Activated CD8-positive, alpha-beta memory T cell treated with anti-CD3 and anti-CD28 coated beads, Interleukin-2, amount 10 ng/mL, durations not matched to agents 7 days and 5 days (primary cell): Measurements from ENCODE around the gene SYDE1. TPM values are rescaled to one million over a fixed set of nuclear protein-coding genes. Genes with fewer than 3 reads are reported as not detected.

Experiments
- ATAC-seq: fragments of 150-1000 bp; cut with Tn5 transposase; one replicate; pipeline ENCODE4 v1.10.0; 2021; ENCODE audit warnings: moderate library complexity
- CTCF ChIA-PET: fragments of 350-600 bp; sonication (Branson Sonifier 250); formaldehyde crosslinking; loops from one replicate; lab custom pipeline; 2021; ENCODE audit warnings: antibody characterized with exemption; lab: Charles Lee
- DNase-seq: peaks from one replicate; pipeline ENCODE4 v3.0.0-alpha.2; 2020
- H3K27ac Mint-ChIP-seq: one replicate; pipeline ENCODE4 v1.8.0; 2021; ENCODE audit warnings: mild to moderate bottlenecking, mixed read lengths
- H3K27me3 Mint-ChIP-seq: one replicate; pipeline ENCODE4 v1.8.0; 2021; ENCODE audit warnings: mixed read lengths
- H3K36me3 Mint-ChIP-seq: one replicate; pipeline ENCODE4 v1.8.0; 2021; ENCODE audit warnings: mild to moderate bottlenecking, mixed read lengths
- H3K4me1 Mint-ChIP-seq: one replicate; pipeline ENCODE4 v1.8.0; 2021; ENCODE audit warnings: mixed read lengths
- H3K4me3 Mint-ChIP-seq: one replicate; pipeline ENCODE4 v1.8.0; 2021; ENCODE audit warnings: mild to moderate bottlenecking, moderate library complexity, mixed read lengths
- H3K9me3 Mint-ChIP-seq: one replicate; pipeline ENCODE4 v1.8.0; 2022; ENCODE audit warnings: low read depth, mixed read lengths
- total RNA-seq, 2 experiments: library from RNA; stranded (reverse); gene quantifications; one replicate each; pipeline ENCODE4 v1.2.3, GENCODE V29; 2021

The SYDE1 gene
- total RNA-seq, 2 experiments from 2014 or later = 0.07 to 0.09 TPM

DNA sequence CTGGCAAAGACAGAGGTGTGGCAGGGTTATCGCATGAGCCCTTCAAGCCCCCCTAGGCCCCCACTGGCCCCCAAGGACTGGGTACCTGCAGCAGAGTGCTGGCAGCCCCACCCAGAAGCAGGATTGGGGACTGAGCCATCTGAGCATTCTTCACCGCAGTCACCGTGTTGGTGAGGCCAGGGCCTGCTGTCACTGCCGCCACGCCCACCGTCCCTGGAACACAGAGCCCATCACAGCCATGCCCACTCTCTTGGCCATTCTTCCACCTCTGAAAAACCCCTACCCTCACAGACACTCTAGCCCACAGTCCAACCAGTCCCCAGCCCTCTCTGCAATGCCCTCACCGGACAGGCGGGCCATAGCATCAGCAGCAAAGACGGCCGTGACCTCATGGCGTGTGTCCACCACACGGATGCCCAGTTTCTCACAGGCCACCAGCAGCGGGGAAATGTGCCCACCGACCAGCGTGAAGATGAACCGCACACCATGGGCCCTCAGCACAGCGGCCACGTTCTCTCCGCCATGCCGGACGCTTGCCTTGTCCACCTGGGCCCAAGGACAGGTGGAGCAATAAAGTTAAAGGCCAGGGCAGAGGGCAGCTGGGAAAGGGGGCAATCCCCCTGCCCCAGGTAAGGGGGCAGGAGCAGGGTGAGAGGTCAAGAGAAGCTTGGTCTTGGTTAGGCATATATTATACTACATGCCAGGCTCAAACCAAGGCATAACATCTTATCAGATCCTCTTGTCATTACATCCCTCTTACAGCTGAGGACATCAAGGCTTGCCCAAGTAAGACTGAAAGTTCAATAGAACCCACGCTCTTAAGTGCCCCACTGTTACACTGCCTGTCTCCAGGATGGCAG is 16.1 kb downstream of the SYDE1 start:
- peaks cover 15% of the 10 kb centered on the region for H3K4me1 Mint-ChIP-seq
- H3K4me3 Mint-ChIP-seq = no peak overlapping the region
- H3K36me3 Mint-ChIP-seq = peaks cover 30% of the 10 kb centered on the region
- DNase-seq (no peak), ATAC-seq (no peak)
- H3K27me3 Mint-ChIP-seq = no peaks in the 10 kb centered on the region
- H3K27ac Mint-ChIP-seq = no peak overlapping the region
- no peaks in the 10 kb centered on the region for H3K9me3 Mint-ChIP-seq
- CTCF ChIA-PET = interaction anchor here (0.5 to 1.8 kb wide), 2 partner anchors 9 to 31 kb away, joined by 3 to 7 read pairs; no protein-coding TSS in a partner anchor

DNA sequence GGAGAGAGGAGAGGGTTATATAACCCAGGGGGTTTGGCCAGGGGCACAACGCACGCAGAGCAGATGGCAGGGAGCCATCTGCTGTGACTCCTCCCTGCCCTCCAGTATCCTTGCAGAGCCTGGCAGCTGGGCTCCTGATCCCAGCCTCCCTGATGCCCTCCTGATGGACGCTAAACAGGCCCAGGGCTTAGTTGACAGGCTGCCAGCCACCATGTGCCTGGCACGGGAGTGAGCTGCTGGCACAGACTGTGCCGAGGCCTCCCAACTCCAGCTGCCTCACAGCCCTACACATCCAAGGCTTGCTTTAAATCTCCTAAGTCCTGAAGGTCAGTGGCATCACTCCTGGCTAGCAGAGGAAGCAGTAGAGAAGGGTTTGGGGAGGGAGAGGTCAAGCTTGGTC is 16.7 kb downstream of the SYDE1 start:
- peaks cover 23% of the 10 kb centered on the region for H3K36me3 Mint-ChIP-seq

DNA sequence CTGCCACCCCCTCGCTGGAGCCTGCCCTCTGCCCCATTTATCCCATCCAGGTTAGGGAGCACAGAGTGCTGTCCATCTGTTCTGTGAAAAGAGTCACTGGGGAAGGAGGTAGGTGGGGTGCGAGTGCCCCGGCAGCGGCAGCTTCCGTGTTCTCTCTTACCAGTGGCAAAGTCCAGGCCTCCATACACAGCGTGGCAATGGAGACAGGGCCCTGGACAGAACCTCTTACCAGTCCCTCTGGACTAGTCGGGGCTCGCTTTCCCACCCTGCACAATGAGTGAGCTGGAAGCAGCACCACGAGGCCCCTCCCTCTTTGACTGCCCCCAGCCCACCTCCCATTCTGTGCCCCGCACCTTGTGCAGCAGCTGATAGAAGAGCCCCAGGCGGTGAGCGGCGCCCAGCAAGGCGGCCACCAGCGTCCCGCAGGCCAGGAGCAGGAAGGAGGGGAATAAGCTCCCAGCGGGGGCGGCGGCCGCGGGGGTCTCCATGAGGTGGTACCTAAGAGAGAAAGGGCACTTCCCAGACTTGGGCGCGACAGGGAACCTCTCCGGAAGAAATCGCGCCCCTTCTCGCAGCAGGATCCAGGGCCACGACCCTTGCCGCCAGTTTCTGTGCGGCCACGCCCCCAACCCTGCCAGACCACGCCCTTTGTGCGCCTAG is 17.5 kb downstream of the SYDE1 start:
- peaks cover 16% of the 10 kb centered on the region for H3K36me3 Mint-ChIP-seq
- H3K4me1 Mint-ChIP-seq = peaks cover 15% of the 10 kb centered on the region
- H3K27me3 Mint-ChIP-seq = peaks cover 3% of the 10 kb centered on the region
- peak overlapping the region; percentile 97 for H3K27ac Mint-ChIP-seq
- ATAC-seq (peak; percentile 0), DNase-seq (peak; percentile 56)
- CTCF ChIA-PET = interaction anchor here (0.7 to 1.8 kb wide), 3 partner anchors 23 to 137 kb away, joined by 3 to 8 read pairs (median 7); no protein-coding TSS in a partner anchor
- H3K4me3 Mint-ChIP-seq = peak overlapping the region; percentile 96
- H3K9me3 Mint-ChIP-seq = no peaks in the 10 kb centered on the region

More for the DNA sequence above, 16.7 kb downstream of the SYDE1 start:
- Mint-ChIP-seq H3K27ac (peak overlapping the region; percentile 97), H3K27me3 (peaks cover 1% of the 10 kb centered on the region), H3K4me1 (peaks cover 15% of the 10 kb centered on the region), H3K4me3 (peak overlapping the region; percentile 96), H3K9me3 (no peaks in the 10 kb centered on the region)
- no peak for DNase-seq
- ATAC-seq = no peak
- CTCF ChIA-PET = interaction anchor here (0.7 to 1.8 kb wide), 3 partner anchors 22 to 137 kb away, joined by 3 to 8 read pairs (median 7); no protein-coding TSS in a partner anchor

DNA sequence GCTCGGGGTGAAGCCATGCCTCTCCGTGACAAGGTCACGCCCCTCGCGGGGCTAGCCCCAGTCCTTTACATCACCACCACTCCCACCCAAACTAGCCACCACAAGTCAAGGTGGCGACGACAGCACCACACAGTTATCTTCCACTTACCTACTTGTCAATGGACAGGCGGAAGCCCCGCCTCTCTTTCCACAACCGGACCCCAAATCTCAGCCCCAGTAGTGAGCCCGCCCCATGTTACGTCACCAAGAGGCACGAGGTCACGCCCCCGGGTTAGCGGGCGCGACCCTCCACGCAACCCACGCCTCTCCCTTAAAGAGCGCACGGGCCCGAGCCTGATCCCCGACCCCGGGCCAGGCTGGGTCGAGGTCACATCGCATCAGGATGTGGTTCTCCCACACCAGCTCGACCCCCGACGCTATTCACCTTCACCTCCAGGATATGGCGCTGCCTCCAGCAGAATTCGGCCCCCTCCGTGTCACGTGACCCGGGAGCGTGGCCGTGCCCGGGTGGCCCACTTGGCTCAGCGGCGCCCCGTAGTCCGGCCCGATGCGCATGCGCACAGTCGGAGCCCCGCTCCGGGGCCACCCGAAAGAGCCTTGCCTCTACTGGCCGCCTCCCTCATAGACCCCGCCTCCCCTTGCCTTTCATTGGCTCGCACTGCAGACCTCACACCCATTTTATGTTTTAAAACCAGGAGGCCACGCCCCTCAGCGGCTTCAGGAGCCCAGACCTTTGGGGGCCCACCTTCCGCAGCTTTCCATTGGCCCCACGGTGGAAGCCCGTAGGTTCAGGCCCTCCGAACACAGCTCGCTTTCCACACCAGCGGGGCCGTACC is 18.2 kb downstream of the SYDE1 start:
- Mint-ChIP-seq H3K27me3 (peaks cover 6% of the 10 kb centered on the region), H3K9me3 (no peaks in the 10 kb centered on the region), H3K27ac (peak overlapping the region; percentile 97), H3K4me3 (peak overlapping the region; percentile 96), H3K36me3 (peaks cover 10% of the 10 kb centered on the region), H3K4me1 (peaks cover 19% of the 10 kb centered on the region)
- ATAC-seq (peak; percentile 92), DNase-seq (peak; percentile 99)
- CTCF ChIA-PET = interaction anchor here (0.6 to 2.1 kb wide), 8 partner anchors 24 to 777 kb away, joined by 3 to 9 read pairs (median 6); partner anchors contain the start of gene AKAP8L

DNA sequence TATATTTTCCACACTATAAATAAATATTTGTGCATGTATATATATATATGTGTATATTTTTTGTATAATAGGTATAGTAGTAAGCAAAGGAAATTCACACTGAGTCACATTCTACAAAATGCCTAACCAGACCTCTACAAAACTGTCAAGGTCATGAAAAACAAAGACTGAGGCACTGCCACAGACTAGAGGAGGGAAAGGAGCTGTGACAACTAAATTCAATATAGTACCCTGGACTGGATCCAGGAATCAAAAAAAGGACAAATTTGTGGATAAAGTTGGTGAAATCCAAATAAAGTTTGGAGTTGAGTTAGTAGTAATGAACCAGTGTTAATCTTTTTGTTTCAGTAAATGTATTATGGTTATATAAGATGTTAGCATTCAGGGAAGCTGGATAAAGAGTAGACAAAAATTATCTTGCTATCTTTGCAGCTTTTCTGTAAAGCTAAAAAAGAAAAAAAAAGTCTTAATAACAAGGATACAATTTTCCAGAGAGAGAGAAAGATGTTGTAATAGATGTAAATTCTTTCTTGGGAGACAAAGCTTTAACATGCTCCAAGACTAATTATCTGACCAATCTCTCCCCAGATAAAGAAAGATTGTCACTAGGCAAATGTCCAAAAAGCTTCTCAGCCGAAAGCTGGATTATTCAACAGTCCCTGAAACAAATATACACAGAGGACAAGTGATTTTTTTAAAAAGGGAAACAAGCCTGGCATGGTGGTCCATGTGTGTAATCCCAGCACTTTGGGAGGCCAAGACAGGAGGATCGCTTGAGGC is 19.1 kb downstream of the SYDE1 start:
- Mint-ChIP-seq H3K4me3 (peak overlapping the region; percentile 96), H3K27me3 (peaks cover 6% of the 10 kb centered on the region), H3K4me1 (peaks cover 19% of the 10 kb centered on the region), H3K9me3 (no peaks in the 10 kb centered on the region), H3K27ac (peak overlapping the region; percentile 52), H3K36me3 (peaks cover 3% of the 10 kb centered on the region)
- CTCF ChIA-PET = interaction anchor here (0.6 to 2.1 kb wide), 7 partner anchors 25 to 776 kb away, joined by 3 to 9 read pairs (median 3); partner anchors contain the start of gene AKAP8L
- DNase-seq = no peak
- ATAC-seq = no peak

DNA sequence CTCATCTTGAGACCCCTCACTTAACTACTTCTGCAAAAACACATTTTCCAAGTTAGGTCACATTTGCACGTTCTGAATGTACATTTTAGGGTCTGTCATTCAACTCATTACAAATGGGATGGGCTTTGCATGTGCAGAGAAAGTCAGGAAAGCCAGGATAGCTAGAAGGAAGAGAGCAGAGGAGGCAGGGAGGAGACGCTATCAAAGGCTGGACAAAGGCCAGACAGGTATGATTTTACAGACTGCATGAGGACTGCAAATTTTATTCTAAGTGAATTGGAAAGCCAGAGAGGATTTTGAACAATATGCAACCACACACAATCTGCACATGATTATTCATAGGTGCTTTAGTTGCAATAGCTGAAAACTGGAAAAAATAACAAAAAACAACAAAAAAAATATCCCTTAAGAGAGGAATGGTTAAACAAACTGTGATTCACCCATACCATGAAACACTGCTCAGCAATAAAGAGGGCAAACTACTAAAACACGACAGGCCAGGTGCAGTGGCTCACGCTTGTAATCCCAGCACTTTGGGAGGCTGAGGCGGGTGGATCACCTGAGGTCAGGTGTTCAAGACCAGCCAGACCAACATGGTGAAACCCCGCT is 21.1 kb downstream of the SYDE1 start:
- H3K9me3 Mint-ChIP-seq = no peaks in the 10 kb centered on the region
- DNase-seq = no peak
- peaks cover 19% of the 10 kb centered on the region for H3K4me1 Mint-ChIP-seq
- H3K36me3 Mint-ChIP-seq = no peaks in the 10 kb centered on the region
- peaks cover 8% of the 10 kb centered on the region for H3K27me3 Mint-ChIP-seq
- no peak overlapping the region for H3K27ac Mint-ChIP-seq
- no peak for ATAC-seq
- no peak overlapping the region for H3K4me3 Mint-ChIP-seq
- CTCF ChIA-PET = interaction anchor here (0.7 to 1.2 kb wide), 2 partner anchors 8 to 221 kb away, joined by 3 to 4 read pairs; no protein-coding TSS in a partner anchor

DNA sequence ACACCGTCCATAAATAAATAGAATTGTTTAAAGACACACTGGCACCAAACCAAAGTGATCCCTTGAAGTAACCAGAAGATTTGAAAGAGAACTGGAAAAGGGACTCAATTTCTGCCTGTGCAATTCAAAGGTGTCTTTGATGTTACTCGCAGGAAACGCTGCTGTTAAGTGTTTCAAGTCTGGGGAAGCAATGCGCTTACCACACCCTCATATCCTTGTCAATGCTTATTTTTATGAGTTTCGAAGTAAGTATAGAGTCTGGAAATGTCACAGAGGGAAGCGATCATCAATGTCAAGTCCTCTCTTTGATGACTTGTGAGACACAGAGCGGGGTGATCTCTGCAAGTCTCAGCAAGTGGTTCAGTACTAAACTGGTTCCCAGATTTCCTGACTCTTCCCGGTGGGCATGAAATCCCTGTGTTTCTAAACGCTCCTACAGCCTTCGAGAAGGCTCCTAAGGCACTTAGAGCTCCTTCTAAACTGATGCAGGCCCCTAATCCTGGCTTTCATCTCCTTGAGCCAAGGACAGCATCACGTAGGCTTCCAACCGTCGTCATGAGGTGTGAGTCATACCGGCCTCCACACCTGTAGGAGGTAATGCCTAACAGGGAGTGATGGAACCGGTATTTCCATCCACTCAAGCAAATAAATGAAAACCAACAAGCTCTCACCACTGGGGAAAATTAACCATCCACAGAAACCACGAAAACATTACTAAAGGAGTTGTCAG is 22.8 kb downstream of the SYDE1 start:
- no peak for DNase-seq
- Mint-ChIP-seq H3K4me3 (no peak overlapping the region), H3K27me3 (peaks cover 8% of the 10 kb centered on the region), H3K27ac (no peak overlapping the region), H3K9me3 (no peaks in the 10 kb centered on the region), H3K4me1 (peaks cover 7% of the 10 kb centered on the region), H3K36me3 (no peaks in the 10 kb centered on the region)
- no peak for ATAC-seq
- CTCF ChIA-PET = interaction anchor here (1.0 kb wide), 1 partner anchor 38 kb away, joined by 3 read pairs; no protein-coding TSS in a partner anchor

DNA sequence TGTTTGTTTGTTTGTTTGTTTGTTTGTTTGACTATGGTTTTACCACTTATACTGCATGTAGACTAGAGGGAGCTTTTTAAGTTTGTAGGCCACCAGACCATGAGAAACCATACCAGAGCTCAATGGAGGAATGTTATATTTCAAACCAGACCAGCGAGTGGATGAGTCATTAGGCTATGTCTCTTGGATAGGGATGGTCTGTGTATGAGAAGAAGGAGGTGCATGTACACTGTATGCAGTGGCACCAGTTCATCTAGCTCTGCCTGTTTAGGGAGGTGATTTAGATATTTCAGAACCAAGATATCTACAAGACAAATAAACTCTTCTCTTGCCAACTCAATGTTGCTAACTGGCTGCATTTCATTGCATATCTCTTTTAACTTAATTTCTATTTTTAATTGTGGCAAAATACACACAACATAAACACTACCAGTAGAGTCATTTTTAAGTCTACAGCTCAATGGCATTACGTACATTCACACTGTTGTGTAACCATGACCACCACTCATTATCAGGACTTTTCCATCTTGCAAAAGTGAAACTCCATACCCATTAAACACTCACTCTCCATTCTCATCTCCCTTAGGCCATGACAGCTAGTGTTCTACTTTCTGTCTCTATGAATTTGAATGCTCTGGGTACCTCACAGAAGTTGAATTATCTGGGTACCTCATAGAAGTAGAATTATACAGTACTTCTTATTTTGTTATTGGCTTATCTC is 29.2 kb downstream of the SYDE1 start:
- Mint-ChIP-seq H3K27me3 (peaks cover 2% of the 10 kb centered on the region), H3K4me3 (no peak overlapping the region), H3K4me1 (no peaks in the 10 kb centered on the region), H3K9me3 (peaks cover 6% of the 10 kb centered on the region), H3K36me3 (no peaks in the 10 kb centered on the region), H3K27ac (no peak overlapping the region)
- no peak for ATAC-seq
- CTCF ChIA-PET = interaction anchor here (1.0 kb wide), 1 partner anchor 45 kb away, joined by 3 read pairs; no protein-coding TSS in a partner anchor
- no peak for DNase-seq

DNA sequence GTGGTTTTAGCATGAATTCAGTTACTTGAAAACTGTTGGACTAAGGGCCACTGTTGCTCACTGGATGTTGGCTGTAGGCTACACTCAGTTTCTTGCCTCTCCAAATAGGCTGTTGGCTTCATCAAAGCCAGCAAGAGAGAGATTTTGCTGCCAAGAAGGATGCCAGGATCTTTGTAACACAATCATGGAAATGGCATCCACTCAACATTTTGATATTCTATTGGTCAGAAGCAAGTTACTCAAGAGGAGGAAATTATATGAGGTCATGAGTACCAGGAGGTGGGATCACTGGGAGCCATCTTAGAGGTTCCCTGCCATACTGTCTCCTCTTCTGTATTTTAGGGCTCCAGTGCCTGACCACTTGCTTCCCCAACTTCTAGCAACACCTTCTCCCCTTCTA is 30.6 kb downstream of the SYDE1 start:
- CTCF ChIA-PET = no interaction called here
- H3K9me3 Mint-ChIP-seq = peaks cover 6% of the 10 kb centered on the region
- no peak overlapping the region for H3K27ac Mint-ChIP-seq
- no peaks in the 10 kb centered on the region for H3K27me3 Mint-ChIP-seq
- DNase-seq (no peak), ATAC-seq (no peak)
- H3K4me3 Mint-ChIP-seq = no peak overlapping the region
- no peaks in the 10 kb centered on the region for H3K4me1 Mint-ChIP-seq
- H3K36me3 Mint-ChIP-seq = no peaks in the 10 kb centered on the region

DNA sequence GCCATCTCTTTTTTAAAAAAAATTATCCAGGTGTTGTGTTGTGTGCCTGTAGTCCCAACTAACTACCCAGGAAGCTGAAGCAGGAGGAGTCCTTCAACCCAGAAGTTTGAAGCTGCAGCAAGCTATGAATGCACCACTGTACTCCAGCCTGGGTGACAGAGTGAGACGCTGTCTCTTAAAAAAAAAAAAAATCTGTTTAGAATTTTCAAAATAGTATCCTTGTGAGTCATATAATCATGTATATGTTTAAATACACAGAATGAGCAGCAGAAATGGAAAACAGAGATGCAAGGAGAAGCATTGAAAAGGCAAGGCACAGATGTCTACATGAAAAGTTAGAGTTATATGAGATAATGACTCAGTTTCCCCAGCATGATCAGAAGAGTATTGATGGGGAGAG is 31.2 kb downstream of the SYDE1 start:
- CTCF ChIA-PET = no interaction called here
- H3K4me3 Mint-ChIP-seq = no peak overlapping the region
- peaks cover 6% of the 10 kb centered on the region for H3K9me3 Mint-ChIP-seq
- no peaks in the 10 kb centered on the region for H3K27me3 Mint-ChIP-seq
- no peak for ATAC-seq
- no peaks in the 10 kb centered on the region for H3K4me1 Mint-ChIP-seq
- H3K27ac Mint-ChIP-seq = no peak overlapping the region
- no peak for DNase-seq
- H3K36me3 Mint-ChIP-seq = no peaks in the 10 kb centered on the region

DNA sequence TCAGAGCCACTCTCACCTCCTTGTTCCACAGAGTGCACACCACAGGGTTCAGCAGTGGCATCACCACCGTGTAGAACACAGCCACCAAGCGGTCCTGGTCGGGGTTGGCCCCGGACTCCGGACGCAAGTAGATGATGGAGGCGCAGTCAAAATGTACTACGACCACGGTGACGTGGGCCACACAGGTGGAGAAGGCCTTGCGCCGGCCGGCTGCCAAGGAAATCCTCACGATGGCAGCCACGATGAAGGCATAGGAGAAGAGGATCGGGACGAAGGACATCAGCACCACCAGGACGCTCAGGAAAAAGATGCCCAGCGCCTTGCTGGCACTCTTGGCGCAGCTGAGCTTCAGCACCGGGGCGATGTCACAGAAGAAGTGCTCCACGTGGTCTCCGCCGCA is 33.9 kb downstream of the SYDE1 start:
- H3K36me3 Mint-ChIP-seq = no peaks in the 10 kb centered on the region
- no peak for DNase-seq
- no peaks in the 10 kb centered on the region for H3K4me1 Mint-ChIP-seq
- CTCF ChIA-PET = no interaction called here
- H3K9me3 Mint-ChIP-seq = peaks cover 6% of the 10 kb centered on the region
- H3K4me3 Mint-ChIP-seq = no peak overlapping the region
- no peak for ATAC-seq
- H3K27me3 Mint-ChIP-seq = no peaks in the 10 kb centered on the region
- H3K27ac Mint-ChIP-seq = no peak overlapping the region
